Stimulated activated CD4-positive, alpha-beta T cell treated with anti-CD3 and anti-CD28 coated beads, Interleukin-12 subunit alpha, Interleukin-12 subunit beta, amount 100 ng/mL, for 48 hours (primary cell): ENCODE measurements around the gene TSPAN14.

Experiments
- DNase-seq, 3 donors: peaks; one replicate each; pipeline ENCODE4 v3.0.0-alpha.2; 2020; ENCODE audit warnings: low read depth in 2 of 3, low spot score in 1 of 3

The TSPAN14 gene

DNA sequence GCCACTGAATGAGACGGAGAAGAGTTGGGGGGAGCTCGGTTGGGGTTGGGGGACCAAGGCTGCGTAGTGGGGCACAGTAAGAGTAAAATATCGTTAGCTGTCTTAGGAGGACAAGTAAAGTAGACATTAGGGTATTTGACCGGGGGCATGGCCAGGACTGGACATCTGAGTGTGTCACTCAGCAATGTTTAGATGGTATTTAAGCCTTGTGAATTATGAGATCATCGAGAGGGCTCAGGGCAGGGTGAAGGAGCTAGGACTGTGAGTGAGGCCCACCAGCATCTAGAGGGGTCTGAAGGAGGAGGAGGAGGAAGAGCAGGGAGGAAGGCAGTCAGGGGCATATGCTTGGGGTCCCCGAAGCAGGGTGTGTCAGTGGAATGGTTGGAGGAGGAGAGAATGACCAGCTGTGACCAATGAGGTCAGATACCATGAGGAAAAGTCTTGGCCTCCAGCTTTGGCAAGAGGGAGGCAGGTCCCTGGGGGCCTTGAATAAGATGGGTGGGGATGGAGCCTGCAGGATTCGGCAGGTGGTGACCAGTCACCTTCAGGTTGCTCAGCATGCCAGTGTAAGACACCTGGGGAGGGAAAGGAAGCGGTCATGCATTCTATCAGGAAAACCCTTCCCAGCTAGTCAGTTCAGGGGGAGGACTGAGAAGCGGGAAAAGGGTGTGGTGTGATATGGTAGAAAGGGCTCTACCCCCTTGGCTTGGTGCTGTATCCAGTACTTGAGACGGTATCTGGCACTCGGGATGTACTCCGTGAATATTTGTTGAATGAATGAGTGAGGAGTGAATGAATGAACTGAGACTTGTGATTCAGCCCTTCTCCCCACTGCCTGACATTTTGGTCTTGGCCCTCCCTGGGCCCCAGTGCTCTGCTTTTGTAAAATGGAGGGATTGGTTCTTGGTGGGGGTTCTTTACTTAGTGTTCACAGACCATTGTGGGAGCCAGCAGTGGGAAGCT, 48.8 kb downstream of the TSPAN14 start:
- DNase-seq, result no peak

DNA sequence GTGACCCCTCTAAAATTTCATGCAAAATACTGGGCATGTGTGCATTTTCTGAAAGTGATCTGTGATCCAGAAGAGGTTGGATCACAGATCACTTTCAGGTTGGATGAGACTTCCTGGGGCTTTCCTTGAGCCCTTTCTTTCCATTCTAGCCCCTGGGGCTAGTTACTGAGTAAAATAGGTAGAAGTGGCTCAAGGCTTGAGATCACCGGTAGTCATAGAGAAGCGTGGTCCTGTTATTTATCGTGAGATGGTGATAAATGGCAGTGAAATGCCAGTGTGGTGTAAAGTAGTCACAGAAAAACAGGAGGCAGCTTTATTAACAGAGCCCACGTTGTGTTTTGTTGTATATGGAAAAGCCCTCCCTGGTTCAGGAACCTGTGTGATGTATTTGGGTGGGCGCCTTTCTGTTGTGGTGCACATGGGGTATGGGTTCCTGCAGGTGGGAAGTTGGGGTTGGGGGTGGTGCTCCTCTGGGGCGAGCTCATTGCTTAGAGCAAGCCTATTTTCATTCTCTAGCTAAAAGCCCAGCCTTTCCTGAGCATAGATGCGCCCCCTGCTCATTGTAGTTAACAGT, 49.6 kb downstream of the TSPAN14 start:
- DNase-seq, result no peak

DNA sequence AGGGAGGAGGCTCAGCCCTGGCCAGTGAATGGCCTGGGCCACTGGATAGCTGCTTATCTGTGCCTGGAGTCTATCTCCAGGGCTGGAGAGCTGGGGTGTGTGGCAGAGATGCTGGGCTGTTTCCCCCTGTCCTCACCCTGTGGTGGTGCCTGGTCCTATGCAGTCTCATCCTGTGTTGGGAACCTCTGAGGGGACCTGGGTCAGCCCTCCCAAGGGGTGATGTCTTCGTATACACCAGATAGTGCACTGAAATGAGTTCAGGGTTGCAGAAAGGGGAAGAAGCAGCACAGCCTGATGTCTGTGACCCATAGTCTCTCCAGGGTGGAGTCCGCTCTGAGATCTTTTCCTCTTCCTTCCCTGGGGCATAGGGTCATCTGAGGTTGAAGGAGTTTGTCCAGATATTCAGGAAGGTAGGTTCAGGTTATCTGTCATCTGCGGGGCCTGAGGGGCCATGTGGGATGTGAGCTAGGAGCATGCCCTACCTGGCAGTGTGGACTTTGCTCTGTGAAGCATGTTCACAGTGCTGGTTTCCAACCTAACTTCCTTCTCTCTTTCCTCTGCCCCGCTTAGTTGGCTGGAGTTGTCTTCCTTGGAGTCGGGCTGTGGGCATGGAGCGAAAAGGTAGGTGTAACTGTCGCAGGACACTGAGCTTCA, 50.2 kb downstream of the TSPAN14 start:
- DNase-seq, result no peak

DNA sequence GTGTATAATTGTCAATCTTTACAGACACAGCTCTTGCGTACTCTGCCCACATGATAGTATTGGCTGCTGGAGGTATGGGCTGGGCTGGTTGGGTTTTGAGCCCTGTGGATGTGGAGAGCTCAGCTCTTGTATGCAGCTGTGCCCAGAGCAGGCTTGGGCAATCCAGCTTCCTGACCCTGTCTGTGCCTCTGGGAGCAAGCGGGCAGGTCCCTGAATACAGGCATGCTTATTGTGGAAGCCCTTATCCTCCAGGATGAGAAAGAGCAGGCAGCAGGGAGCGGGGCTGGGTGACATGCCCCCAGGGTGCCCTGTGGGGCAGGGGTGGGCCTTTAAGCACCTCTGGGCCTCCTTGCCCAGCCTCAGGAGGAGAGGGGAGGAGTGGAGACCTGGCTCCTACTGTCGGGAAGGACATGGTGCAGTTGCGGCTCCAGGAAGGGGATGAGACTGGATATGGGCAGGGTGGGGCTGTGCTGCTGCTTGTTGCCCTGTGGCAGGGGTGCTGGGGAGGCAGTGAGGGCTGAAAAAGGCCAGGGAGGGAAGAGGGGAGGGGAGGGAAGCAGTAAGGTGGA, 50.9 kb downstream of the TSPAN14 start:
- DNase-seq, result no peak

DNA sequence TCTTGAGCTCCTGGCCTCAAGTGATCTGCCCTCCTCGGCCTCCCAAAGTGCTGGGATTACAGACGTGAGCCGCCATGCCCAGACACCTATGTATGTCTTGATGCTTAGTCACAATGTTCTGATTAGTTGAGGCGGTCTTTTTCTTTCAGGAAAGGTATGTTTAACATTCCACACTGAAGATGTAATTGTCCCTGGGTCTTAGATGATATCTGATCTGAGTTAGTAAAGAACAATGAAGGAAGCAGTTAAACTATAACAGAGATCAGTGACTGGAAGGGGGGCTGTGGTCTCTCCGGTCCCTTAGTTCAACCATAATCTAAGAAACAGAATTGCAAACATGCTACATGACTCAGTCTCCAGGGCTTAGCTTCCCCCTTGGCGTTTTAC, 52.1 kb downstream of the TSPAN14 start:
- no peak for DNase-seq

DNA sequence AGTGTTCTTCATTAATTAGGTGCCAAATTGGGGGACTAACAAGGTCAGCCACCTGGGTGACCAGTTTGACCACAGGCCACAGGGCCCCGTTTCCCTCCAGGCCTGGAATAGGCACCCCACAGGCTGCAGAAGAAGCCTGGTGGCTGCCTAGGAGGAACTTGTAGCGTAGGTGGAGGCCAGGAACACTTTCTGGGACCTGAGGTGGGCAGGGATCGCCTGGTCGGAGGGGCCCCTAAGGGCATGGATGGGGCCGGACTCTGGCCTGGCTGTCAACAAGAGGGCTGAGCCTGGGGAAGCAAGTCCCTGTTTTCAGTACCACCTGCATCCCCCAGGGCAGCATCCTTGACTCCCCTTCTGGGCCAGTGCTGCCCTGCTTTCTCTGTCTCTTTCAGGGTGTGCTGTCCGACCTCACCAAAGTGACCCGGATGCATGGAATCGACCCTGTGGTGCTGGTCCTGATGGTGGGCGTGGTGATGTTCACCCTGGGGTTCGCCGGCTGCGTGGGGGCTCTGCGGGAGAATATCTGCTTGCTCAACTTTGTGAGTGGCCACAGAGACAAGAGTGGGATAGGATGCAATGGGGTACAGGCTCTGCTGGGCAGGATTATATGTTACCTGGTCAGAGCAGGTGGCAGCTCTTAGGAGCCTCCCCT, 52.9 kb downstream of the TSPAN14 start:
- DNase-seq, result no peak

DNA sequence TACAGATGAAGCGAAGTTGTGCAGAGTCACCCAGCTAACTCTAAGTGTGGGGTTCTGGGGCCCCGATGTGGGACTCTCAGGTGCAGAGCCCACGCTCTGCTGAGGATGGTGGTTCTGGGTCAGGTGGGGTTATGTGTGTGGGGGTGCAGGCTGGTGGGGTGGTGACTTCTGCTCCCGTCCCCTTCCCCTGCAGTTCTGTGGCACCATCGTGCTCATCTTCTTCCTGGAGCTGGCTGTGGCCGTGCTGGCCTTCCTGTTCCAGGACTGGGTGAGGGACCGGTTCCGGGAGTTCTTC, 54.9 kb downstream of the TSPAN14 start:
- no peak for DNase-seq

DNA sequence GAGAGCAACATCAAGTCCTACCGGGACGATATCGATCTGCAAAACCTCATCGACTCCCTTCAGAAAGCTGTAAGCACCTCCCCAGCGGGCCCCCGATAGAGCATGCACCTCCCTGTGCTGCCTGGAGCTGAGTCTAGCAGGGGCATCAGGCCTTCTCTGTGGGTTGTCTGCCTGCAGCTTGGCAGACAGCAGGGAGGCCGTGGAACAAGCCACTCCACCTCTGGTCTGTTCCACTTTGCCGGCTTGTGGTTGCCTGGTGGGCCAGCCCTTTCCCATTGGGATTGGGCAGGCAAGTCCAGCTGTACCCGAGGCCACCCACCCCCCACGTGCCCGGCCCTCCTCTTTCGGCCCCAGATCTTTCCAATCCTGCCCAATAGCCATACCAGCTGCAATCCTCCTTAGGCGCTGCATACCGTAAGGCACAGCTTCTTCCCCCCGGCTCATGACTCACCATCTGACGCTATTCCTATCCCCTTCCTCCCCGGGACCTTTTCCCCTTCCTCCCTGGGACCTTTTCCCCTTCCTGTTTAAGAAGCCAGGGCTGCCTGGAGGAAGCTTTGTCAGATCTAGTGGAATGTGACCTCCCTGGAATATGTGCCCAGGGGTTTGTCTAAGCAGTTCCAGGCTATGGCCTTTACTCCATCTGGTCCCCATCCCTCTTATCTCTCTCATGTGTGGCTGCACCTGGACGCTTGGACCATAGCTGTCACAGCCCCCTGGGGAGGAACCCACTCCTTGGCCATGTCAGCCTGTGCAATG, 55.5 kb downstream of the TSPAN14 start:
- DNase-seq, result no peak

DNA sequence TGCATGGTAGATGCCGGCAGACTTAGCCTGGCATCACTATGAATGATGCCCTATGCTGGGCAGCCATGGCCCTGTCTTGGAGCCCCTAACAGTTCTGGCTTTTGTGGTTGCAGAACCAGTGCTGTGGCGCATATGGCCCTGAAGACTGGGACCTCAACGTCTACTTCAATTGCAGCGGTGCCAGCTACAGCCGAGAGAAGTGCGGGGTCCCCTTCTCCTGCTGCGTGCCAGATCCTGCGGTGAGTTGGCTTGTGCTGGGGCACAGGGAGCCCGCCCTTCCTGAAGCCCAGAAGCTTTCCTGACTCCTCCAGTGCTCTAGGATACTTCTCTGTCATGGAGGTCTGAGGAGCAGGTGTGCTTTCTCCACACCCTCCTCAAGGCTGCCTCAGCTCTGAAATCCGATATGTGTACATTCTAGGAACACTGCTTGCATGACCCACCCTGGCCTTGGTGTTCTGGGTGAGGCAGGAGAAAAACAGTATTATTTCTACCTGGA, 58.0 kb downstream of the TSPAN14 start:
- no peak for DNase-seq

DNA sequence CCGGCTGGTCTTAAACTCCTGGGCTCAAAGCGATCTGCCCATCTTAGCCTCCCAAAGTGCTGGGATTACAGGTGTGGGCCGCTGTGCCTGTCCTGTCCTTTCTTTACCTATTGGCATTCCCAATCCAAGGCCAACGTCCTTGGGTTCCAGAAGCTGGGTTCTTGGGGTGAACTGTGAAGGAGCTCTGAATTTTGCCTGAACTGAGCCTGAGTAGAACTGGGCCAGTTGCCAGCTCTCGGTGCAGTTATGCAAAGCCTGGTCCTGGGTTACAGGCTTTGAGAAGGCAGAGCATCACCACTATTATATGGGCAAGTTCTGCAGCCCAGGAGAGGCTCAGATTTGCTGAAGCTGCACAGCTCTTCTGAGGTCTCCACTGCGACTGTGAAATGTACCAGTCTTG, 59.0 kb downstream of the TSPAN14 start:
- DNase-seq, result no peak

DNA sequence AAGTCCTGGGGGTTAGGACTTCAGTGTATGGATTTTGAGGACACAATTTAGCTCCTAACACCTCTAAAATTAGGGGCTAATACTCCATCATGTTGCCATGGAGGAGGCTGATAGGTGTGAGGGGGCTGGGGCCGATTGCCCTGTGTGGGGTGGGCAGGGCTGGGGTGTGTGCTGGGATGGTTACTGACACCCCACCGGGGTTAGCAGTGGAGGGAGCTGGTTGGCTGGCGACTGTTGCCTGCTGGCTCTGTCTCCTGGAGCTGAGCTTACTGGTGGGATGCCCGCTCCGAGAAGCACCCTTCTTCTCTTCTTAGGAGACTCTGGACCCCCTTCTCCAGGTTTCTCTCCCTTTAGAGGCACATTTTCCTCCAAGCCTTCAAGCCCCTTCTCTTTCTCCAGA, 61.4 kb downstream of the TSPAN14 start:
- DNase-seq, result no peak

DNA sequence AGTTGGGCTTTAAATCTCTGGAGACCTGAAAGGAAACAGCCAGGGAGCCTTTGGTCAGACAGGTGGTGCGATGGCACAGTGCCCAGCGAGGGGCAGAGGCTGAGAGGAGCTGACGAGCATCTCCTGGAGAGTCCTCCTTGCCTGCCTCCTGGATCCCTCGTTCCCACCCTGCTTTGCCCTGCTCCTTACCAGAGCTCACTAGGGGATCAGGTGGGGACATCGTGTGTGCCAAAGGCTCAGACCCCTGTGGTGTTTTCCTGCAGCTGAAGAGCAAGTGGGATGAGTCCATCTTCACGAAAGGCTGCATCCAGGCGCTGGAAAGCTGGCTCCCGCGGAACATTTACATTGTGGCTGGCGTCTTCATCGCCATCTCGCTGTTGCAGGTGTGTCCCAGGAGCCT, 61.8 kb downstream of the TSPAN14 start:
- DNase-seq, result no peak

DNA sequence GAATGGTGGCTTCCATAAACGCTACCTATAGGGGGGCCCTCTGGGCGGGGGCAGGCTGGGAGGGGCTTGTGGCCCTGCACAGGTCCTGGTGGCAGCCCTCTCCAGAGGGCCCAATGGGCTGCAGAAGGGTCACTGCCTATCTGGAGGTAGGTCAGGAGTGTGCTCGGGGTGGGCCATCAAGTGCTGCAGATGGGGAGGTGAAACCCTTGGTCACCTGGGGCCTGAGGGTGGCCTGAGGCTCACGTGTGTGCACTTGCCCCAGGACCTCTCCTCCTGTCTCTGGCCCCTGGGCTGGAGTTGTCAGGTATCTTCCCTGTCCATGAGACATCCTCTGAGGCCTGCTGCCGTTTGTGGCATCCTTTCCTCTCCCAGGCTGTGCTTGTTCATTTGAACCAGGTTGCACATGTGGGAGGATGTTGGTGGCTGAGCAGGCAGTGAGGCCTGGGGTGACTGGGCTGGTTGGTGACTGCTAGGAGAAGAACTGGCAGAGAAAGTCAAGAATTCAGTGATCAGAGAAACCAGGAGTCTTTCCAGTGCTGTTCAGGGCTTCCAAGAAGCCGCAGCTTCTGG, 62.5 kb downstream of the TSPAN14 start:
- DNase-seq, result no peak

DNA sequence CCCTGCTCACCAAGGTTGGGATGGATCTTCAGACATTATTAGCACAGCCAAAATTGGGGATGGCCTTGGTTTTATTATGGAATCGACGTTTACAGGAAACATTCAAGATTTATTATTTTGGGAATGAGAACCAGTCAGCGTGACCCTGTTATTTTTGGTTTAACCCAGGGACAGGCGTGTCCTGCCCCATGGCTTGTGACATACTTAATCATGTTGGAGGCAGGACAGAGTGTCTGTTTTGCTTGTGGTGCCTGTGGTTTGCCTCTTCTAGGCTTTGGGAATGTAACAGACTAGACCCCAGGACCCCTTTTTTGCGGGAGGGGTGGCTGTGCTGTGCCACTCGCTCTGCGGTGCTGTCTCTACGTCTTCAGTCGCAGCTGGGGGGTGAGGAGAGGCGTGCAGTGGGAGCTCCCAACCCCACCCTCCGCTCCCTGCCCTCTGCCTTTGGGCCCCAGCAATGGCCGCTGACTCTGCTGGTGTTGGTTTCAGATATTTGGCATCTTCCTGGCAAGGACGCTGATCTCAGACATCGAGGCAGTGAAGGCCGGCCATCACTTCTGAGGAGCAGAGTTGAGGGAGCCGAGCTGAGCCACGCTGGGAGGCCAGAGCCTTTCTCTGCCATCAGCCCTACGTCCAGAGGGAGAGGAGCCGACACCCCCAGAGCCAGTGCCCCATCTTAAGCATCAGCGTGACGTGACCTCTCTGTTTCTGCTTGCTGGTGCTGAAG, 63.5 kb downstream of the TSPAN14 start:
- DNase-seq, result no peak

DNA sequence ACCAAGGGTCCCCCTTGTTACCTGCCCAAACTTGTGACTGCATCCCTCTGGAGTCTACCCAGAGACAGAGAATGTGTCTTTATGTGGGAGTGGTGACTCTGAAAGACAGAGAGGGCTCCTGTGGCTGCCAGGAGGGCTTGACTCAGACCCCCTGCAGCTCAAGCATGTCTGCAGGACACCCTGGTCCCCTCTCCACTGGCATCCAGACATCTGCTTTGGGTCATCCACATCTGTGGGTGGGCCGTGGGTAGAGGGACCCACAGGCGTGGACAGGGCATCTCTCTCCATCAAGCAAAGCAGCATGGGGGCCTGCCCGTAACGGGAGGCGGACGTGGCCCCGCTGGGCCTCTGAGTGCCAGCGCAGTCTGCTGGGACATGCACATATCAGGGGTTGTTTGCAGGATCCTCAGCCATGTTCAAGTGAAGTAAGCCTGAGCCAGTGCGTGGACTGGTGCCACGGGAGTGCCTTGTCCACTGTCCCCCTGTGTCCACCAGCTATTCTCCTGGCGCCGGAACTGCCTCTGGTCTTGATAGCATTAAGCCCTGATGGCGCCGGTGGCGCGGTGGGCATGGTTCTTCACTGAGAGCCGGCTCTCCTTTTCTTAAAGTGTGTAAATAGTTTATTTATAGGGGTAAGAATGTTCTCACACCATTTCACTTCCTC, 64.2 kb downstream of the TSPAN14 start:
- DNase-seq, result no peak

DNA sequence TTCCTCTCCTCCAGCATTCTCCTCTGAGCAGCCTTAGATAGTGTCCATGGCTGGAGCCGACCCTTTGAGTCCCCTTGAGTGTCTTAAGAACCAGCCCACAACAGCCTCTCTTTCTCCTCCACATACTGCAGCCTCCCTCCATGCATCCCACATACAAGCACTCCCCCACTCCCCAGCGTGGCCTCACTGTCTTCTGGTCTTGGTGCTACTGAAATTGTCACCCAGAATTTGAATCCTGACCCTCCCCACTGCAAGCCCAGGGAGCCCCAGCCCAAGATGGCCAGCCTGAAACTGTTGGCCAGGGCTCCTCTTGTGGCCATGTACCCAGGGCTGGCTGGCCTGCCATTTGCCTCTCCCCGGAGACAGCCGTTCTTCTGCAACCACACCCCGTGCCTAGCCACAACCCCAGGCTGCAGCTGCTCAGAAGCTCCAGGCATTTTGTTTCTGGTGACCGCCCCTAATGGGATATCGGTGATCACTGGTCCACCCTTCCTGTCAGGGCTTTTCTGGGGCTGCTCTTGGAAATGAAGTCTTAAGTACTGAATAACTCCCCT, 64.8 kb downstream of the TSPAN14 start:
- no peak for DNase-seq

DNA sequence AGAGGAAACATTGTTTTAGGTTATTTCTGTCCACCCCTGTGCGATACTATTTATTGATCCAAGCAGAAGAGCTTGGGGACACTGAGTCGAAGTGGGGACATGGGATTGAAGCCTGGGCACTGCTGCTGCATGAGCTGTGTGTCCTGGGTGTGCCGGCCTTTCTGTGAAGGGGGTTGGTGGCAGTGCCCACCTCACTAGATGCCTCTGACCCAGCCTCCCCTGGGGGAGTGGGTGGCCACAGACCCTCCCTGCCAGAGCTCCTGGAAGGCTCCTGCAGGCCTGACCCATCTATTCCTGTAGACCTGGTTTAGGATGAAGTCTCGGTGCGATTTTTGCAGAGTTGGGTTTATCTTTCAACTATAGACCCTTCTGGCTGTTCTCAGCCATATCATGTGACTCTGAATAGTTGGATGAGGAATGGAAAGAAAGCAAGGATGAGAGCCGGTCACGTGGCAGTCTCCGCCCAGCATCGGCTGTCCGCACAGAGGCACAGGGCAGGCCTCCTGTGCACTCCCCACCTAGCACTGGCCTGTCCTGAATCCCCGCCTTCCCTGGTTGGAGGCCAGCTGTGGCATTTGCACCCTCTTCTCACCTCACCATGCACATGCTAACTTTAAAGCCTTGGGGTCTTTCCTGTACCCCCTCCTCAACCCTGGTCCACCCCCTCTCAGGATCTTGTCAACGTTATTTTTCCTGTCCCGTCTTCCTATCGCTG, 66.0 kb downstream of the TSPAN14 start:
- no peak for DNase-seq
